Mesendoderm (in vitro differentiated cells): ENCODE measurements around the gene OR3A2.
"Not testable (repeated sequence)": the region's sequence is repeated elsewhere in the genome, so short reads cannot be mapped to it uniquely, and the experiment has no call there.

Experiments
- DNase-seq: peaks from one replicate; pipeline ENCODE4 v3.0.0; 2013
- H2AK5ac ChIP-seq: 2 replicates; pipeline ENCODE4 v1.6.1; 2013; ENCODE audit warnings: low read length, inconsistent platforms
- H2BK120ac ChIP-seq: 2 replicates; pipeline ENCODE4 v1.6.1; 2013; ENCODE audit warnings: low read depth, mild to moderate bottlenecking, low read length, moderate library complexity, mixed read lengths
- H2BK15ac ChIP-seq: replicated peaks from 2 replicates; pipeline ENCODE4 v1.6.1; 2013; ENCODE audit warnings: low read depth, mild to moderate bottlenecking, moderate library complexity
- H2BK5ac ChIP-seq: 2 replicates; pipeline ENCODE4 v1.6.1; 2013; ENCODE audit warnings: low read length, inconsistent platforms
- H3K18ac ChIP-seq: 2 replicates; pipeline ENCODE4 v1.6.1; 2013; ENCODE audit warnings: mild to moderate bottlenecking, low read length, mixed read lengths
- H3K23ac ChIP-seq: one replicate; pipeline ENCODE4 v1.6.1; 2013; ENCODE audit warnings: low read length
- H3K27ac ChIP-seq: 2 replicates; pipeline ENCODE4 v1.5.1; 2013; ENCODE audit warnings: low read depth, mild to moderate bottlenecking, inconsistent platforms, low read length, moderate library complexity
- H3K27me3 ChIP-seq: 2 replicates; pipeline ENCODE4 v1.6.1; 2013; ENCODE audit warnings: low read length, control low read depth, mild to moderate bottlenecking, inconsistent platforms; ENCODE audit not compliant: insufficient read depth, poor library complexity
- H3K36me3 ChIP-seq: 2 replicates; pipeline ENCODE4 v1.6.1; 2013; ENCODE audit warnings: low read length, inconsistent platforms; ENCODE audit not compliant: control insufficient read depth, insufficient read depth
- H3K4ac ChIP-seq: one replicate; pipeline ENCODE4 v1.6.1; 2013; ENCODE audit warnings: low read depth, mild to moderate bottlenecking, low read length, moderate library complexity
- H3K4me1 ChIP-seq: 2 replicates; pipeline ENCODE4 v1.6.1; 2013; ENCODE audit warnings: low read depth, low read length, inconsistent platforms; ENCODE audit not compliant: control insufficient read depth
- H3K4me2 ChIP-seq: 2 replicates; pipeline ENCODE4 v1.6.1; 2013; ENCODE audit warnings: low read length
- H3K4me3 ChIP-seq: 2 replicates; pipeline ENCODE4 v1.5.1; 2013; ENCODE audit warnings: mild to moderate bottlenecking, low read length
- H3K56ac ChIP-seq: one replicate; pipeline ENCODE4 v1.6.1; 2013; ENCODE audit warnings: low read length
- H3K79me1 ChIP-seq: 2 replicates; pipeline ENCODE4 v1.6.1; 2013; ENCODE audit warnings: low read length, inconsistent platforms
- H3K79me2 ChIP-seq: 2 replicates; pipeline ENCODE4 v1.6.1; 2013; ENCODE audit warnings: mild to moderate bottlenecking, low read length; ENCODE audit not compliant: control insufficient read depth, insufficient read depth
- H3K9ac ChIP-seq: 2 replicates; pipeline ENCODE4 v1.6.1; 2013; ENCODE audit warnings: low read length, inconsistent platforms
- H4K5ac ChIP-seq: one replicate; pipeline ENCODE4 v1.6.1; 2013; ENCODE audit warnings: low read length
- H4K8ac ChIP-seq: one replicate; pipeline ENCODE4 v1.6.1; 2013; ENCODE audit warnings: low read depth, mild to moderate bottlenecking, control low read depth, low read length, moderate library complexity
- WGBS: extraction: QIAGEN DNeasy Blood & Tissue Kit; methylation state at CpG from one replicate; pipeline ENCODE4 v1.1.7; 2013; ENCODE audit warnings: low lambda C conversion rate, missing lambda C conversion rate; ENCODE audit not compliant: insufficient coverage; ENCODE audit errors: extremely low coverage; 5-methylcytosine and 5-hydroxymethylcytosine counted together

Gene OR3A2

DNA sequence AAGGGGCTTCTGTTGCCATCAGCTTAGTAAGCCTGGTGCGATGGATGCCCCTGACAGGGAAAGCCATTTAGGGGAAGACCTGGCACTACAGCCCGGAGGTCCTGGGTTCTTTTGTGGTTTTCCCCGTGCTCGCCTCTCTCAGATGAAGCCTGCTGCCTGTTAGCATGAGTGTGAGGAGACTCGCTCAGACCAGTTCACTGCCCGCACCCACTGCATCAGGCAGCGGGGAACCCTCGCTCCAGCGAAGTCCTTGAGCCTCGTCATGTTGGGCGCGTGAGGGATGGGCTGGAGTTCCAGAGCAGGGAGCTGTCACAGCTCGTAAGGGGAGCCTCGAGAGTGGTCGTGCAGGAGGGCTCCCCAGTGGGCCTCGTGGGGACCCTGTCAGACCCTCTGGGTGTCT, 26.1 kb upstream of the OR3A2 start:
- WGBS, result no CpG with 5 or more reads among the region's 16 CpGs
- H3K4ac ChIP-seq, result not testable (repeated sequence)

DNA sequence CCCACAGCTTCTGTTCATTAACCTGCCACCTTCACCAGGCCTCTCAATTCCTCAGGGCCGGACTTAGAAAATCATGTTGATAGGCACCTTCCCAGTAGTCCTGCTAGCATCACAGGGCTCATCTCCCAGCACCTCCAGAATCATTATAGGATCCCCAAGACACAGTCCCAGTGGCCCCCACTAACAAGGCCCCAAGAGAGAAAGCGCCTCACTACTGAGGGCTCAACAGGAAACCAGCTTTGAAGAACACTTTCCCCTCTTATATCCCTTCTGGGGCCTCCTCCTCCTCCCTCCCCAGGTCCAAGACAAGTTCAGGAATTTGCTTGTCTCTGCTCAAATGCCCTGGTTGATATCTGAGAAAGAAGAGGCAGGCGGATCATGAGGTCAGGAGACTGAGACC, 25.0 kb upstream of the OR3A2 start, which contains the start of gene OR3A3:
Gene OR3A3 (plus strand): TSS at position 301 of the 400 bp plus-strand sequence.
- H3K9ac ChIP-seq, result no peak within 1 kb of the TSS
- no peak within 1 kb of the TSS for H3K56ac ChIP-seq
- no peak within 1 kb of the TSS for H3K18ac ChIP-seq
- no peak for DNase-seq
- no peak within 1 kb of the TSS for H3K23ac ChIP-seq
- no peak within 1 kb of the TSS for H3K4me3 ChIP-seq
- no peak within 1 kb of the TSS for H3K4me2 ChIP-seq
- no peak within 1 kb of the TSS for H2BK120ac ChIP-seq
- H3K27ac ChIP-seq, result no peak within 1 kb of the TSS
- H2BK5ac ChIP-seq, result no peak within 1 kb of the TSS
- H2AK5ac ChIP-seq, result no peak within 1 kb of the TSS
- no peaks in the 10 kb centered on the region for H3K79me1 ChIP-seq
- no peak within 1 kb of the TSS for H2BK15ac ChIP-seq
- no peaks in the 10 kb centered on the region for H3K4me1 ChIP-seq
- no peak within 1 kb of the TSS for H4K5ac ChIP-seq
- no peaks in the 10 kb centered on the region for H3K79me2 ChIP-seq
- no CpG with 5 or more reads among the region's 3 CpGs for WGBS
- H3K27me3 ChIP-seq, result no peaks in the 10 kb centered on the region
- no peaks in the 10 kb centered on the region for H3K36me3 ChIP-seq
- no peak within 1 kb of the TSS for H4K8ac ChIP-seq
- H3K4ac ChIP-seq, result no peak within 1 kb of the TSS

More for the DNA sequence above, 26.1 kb upstream of the OR3A2 start:
- not testable (repeated sequence) for H3K56ac ChIP-seq, H3K79me2 ChIP-seq, DNase-seq, H2BK120ac ChIP-seq, H2BK5ac ChIP-seq, H4K8ac ChIP-seq, H3K79me1 ChIP-seq, H3K4me3 ChIP-seq, H3K4me2 ChIP-seq, H4K5ac ChIP-seq, H3K18ac ChIP-seq, H3K23ac ChIP-seq, H3K36me3 ChIP-seq, H3K27me3 ChIP-seq, H3K4me1 ChIP-seq, H2AK5ac ChIP-seq, H3K27ac ChIP-seq, H2BK15ac ChIP-seq, H3K9ac ChIP-seq

DNA sequence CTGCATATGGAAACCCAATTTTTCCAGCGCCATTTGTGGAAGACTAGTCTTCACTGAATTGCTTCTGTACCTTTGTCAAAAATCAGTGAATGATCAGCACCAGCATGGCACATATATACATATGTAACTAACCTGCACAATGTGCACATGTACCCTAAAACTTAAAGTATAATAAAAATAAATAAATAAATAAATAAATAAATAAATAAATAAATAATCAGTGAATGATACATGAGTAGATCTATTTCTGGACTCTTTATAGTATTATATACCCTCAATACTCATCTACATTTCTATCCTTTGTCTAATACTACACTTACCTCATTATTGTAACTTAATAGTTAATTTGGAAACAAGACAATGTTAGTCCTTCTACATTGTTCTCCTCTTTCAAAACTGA, 17.7 kb upstream of the OR3A2 start:
- DNase-seq, H2AK5ac ChIP-seq, H3K23ac ChIP-seq, H3K56ac ChIP-seq, H3K4me1 ChIP-seq, H3K4ac ChIP-seq, H3K9ac ChIP-seq, H4K5ac ChIP-seq, H2BK5ac ChIP-seq, H2BK120ac ChIP-seq, H4K8ac ChIP-seq, H3K27ac ChIP-seq, H3K79me1 ChIP-seq, H3K27me3 ChIP-seq, H2BK15ac ChIP-seq, H3K18ac ChIP-seq, H3K79me2 ChIP-seq, H3K4me2 ChIP-seq, H3K36me3 ChIP-seq, H3K4me3 ChIP-seq: not testable (repeated sequence)
- no CpG with 5 or more reads among the region's 1 CpG for WGBS

DNA sequence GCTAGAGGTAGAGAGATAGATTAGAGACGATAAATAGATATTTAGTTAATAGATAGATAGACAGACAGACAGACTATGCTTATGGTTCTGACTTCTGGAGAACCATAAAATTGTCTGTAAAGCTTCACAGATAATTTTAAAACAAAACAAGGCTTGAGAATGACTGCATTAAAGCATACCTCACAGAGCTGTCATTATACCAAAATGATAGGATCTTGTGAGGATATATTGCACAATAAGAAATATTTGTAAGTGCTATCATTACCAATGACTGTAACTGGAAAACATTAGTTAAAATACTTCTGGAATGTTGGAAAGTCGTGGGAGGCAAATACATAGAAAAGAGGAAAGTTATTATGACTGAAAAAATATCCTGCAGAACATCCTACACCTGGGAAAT, 15.7 kb upstream of the OR3A2 start:
- no peak overlapping the region for H4K5ac ChIP-seq
- 100% methylated on average over 1 of the region's 2 CpGs for WGBS
- H3K56ac ChIP-seq, result no peak overlapping the region
- no peak overlapping the region for H3K18ac ChIP-seq
- no peak overlapping the region for H2BK5ac ChIP-seq
- no peak overlapping the region for H3K4me3 ChIP-seq
- H3K27me3 ChIP-seq, result no peaks in the 10 kb centered on the region
- no peak overlapping the region for H2AK5ac ChIP-seq
- no peak overlapping the region for H4K8ac ChIP-seq
- H3K79me1 ChIP-seq, result no peaks in the 10 kb centered on the region
- H3K9ac ChIP-seq, result no peak overlapping the region
- no peak overlapping the region for H3K4me2 ChIP-seq
- H3K4ac ChIP-seq, result no peak overlapping the region
- no peaks in the 10 kb centered on the region for H3K79me2 ChIP-seq
- no peak for DNase-seq
- no peaks in the 10 kb centered on the region for H3K4me1 ChIP-seq
- H3K36me3 ChIP-seq, result no peaks in the 10 kb centered on the region
- H2BK15ac ChIP-seq, result no peak overlapping the region
- H3K27ac ChIP-seq, result no peak overlapping the region
- H3K23ac ChIP-seq, result no peak overlapping the region
- H2BK120ac ChIP-seq, result no peak overlapping the region

DNA sequence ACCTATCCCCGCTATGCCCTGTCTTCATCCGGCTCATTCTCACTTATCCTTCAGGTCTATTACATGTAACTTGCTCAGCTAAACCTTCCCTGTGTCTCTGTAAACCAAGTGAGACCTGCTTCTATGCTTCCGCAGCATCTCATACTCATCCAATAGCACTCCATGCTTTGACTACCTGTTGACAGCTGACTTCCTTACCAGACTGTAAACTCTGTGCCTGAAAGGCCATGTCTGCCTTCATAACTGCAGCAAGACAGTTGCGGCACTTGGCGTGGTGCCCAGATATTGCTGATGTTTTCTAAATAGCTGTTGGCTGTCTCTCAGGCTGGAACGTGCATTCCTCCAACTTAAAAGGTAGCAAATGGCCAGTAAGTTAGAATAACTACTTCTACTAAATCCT, 13.9 kb upstream of the OR3A2 start:
- Histone ChIP-seq H2BK15ac (no peak overlapping the region), H3K4me2 (no peak overlapping the region), H2BK120ac (no peak overlapping the region), H3K23ac (no peak overlapping the region), H3K27me3 (no peaks in the 10 kb centered on the region), H2AK5ac (no peak overlapping the region), H2BK5ac (no peak overlapping the region), H3K36me3 (no peaks in the 10 kb centered on the region), H3K56ac (no peak overlapping the region), H3K9ac (no peak overlapping the region), H3K4me1 (no peaks in the 10 kb centered on the region), H3K79me2 (no peaks in the 10 kb centered on the region), H3K79me1 (no peaks in the 10 kb centered on the region), H4K5ac (no peak overlapping the region), H3K4ac (no peak overlapping the region), H3K4me3 (no peak overlapping the region), H3K27ac (no peak overlapping the region), H3K18ac (no peak overlapping the region), H4K8ac (no peak overlapping the region)
- no peak for DNase-seq
- WGBS, result no CpG with 5 or more reads among the region's 6 CpGs

DNA sequence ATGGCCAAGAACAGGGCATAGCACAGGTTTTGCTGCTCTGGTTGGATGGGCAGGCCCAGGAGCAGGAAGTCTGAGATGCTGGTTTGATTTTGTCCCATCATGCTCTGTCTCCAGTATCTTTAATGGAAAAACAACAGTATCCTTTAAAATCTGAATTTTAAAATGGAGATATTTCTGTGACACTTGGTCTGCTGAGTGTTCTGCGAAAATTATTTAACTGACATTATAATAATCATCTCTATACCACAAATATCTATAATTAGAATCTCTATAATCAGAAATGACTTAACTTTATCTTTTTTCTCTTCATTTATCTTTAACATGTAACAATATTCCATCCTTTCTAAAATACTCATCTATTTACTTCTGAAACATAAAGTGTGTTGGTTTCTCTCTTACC, 12.2 kb upstream of the OR3A2 start, which contains the start of gene OR1E1:
Gene OR1E1 (minus strand): TSS at position 101 of the 400 bp plus-strand sequence. CDS start 0 bp downstream, at position 101.
- Histone ChIP-seq H2BK120ac (no peak within 1 kb of the TSS), H3K79me1 (no peaks in the 10 kb centered on the region), H3K56ac (no peak within 1 kb of the TSS), H4K5ac (no peak within 1 kb of the TSS), H3K4me1 (no peaks in the 10 kb centered on the region), H3K79me2 (no peaks in the 10 kb centered on the region), H3K4me3 (no peak within 1 kb of the TSS), H3K9ac (no peak within 1 kb of the TSS), H2BK5ac (no peak within 1 kb of the TSS), H4K8ac (no peak within 1 kb of the TSS), H3K4me2 (no peak within 1 kb of the TSS), H3K23ac (no peak within 1 kb of the TSS), H3K27ac (no peak within 1 kb of the TSS), H2BK15ac (no peak within 1 kb of the TSS), H2AK5ac (no peak within 1 kb of the TSS), H3K4ac (no peak within 1 kb of the TSS), H3K27me3 (no peaks in the 10 kb centered on the region), H3K18ac (no peak within 1 kb of the TSS), H3K36me3 (no peaks in the 10 kb centered on the region)
- WGBS, result no CpG with 5 or more reads among the region's 1 CpG
- no peak for DNase-seq
